Caco-2 (cell line): ENCODE measurements around the gene ERBB4. TPM values are rescaled to one million over a fixed set of nuclear protein-coding genes. Genes with fewer than 3 reads are reported as not detected.

Experiments used
- BruUV-seq: library from RNA; stranded (reverse); fragments of 400-500 nt; replicated peaks from 2 replicates; lab custom pipeline; 2021; lab: Mats Ljungman, UMichigan
- CTCF ChIA-PET: fragments of 300-600 bp; sonication (Branson Sonifier 250); formaldehyde crosslinking; loops from one replicate; lab custom pipeline; 2022; ENCODE audit warnings: antibody characterized with exemption; lab: Charles Lee
- POLR2A ChIA-PET: fragments of 300-600 bp; sonication (Branson Sonifier 250); formaldehyde crosslinking; loops from one replicate; lab custom pipeline; 2022; ENCODE audit warnings: antibody characterized with exemption; lab: Charles Lee
- DNase-seq, 2 experiments: peaks; one replicate each; pipeline versions ENCODE4 v3.0.0 to v3.0.0-alpha.2; 2020 to 2022
- H3K27me3 ChIP-seq: replicated peaks from 2 replicates; pipeline ENCODE4 v1.6.0; 2011; ENCODE audit warnings: low read length; ENCODE audit not compliant: control insufficient read depth, insufficient read depth
- H3K36me3 ChIP-seq: 2 replicates; pipeline ENCODE4 v1.5.1; 2011; ENCODE audit warnings: low read length; ENCODE audit not compliant: control insufficient read depth, insufficient read depth
- H3K4me1 ChIP-seq: fragments of 250-450 bp; sonication (Bioruptor Pico); 2 replicates; pipeline ENCODE4 v1.5.1; 2020; ENCODE audit warnings: mild to moderate bottlenecking
- H3K4me3 ChIP-seq: 2 replicates; pipeline ENCODE4 v1.5.1; 2011; ENCODE audit warnings: low read depth, mild to moderate bottlenecking, control low read depth, low read length
- H3K9me3 ChIP-seq: fragments of 250-450 bp; sonication (Bioruptor Pico); 2 replicates; pipeline ENCODE4 v1.5.1; 2020; ENCODE audit warnings: mild to moderate bottlenecking, moderate library complexity
- H3K27ac Mint-ChIP-seq: one replicate; pipeline ENCODE4 v1.8.0; 2022; ENCODE audit warnings: mixed read lengths; ENCODE audit not compliant: unreplicated experiment
- H3K27me3 Mint-ChIP-seq: one replicate; pipeline ENCODE4 v1.8.0; 2022; ENCODE audit warnings: mixed read lengths; ENCODE audit not compliant: insufficient read depth, unreplicated experiment
- H3K36me3 Mint-ChIP-seq: one replicate; pipeline ENCODE4 v1.8.0; 2022; ENCODE audit warnings: mild to moderate bottlenecking, mixed read lengths; ENCODE audit not compliant: insufficient read depth, unreplicated experiment
- H3K4me1 Mint-ChIP-seq: one replicate; pipeline ENCODE4 v1.8.0; 2022; ENCODE audit warnings: low read depth, mixed read lengths; ENCODE audit not compliant: unreplicated experiment
- H3K4me3 Mint-ChIP-seq: one replicate; pipeline ENCODE4 v1.8.0; 2022; ENCODE audit warnings: mild to moderate bottlenecking, moderate library complexity, mixed read lengths; ENCODE audit not compliant: unreplicated experiment
- H3K9me3 Mint-ChIP-seq: one replicate; pipeline ENCODE4 v1.8.0; 2022; ENCODE audit warnings: mixed read lengths; ENCODE audit not compliant: unreplicated experiment
- intact Hi-C: fragments of 100-400 bp; cut with micrococcal nuclease; formaldehyde crosslinking; loops from one replicate; pipeline ENCODE4 v1.10.0; 2022; ENCODE audit not compliant: unreplicated experiment
- total RNA-seq: library from RNA; stranded (reverse); gene quantifications from 2 replicates; pipeline ENCODE4 v1.2.3, GENCODE V29; 2022
- TF ChIP-seq, protein P1 (sequence below), 2 experiments: fragments of 200-600 bp in 1 of 2; IDR thresholded peaks; 1 replicate in 1 of 2; 2 replicates in 1 of 2; pipeline versions ENCODE4 v1.5.1 to v1.8.0; 2011 to 2022; ENCODE audit warnings: antibody characterized with exemption in 1 of 2, control low read depth in 1 of 2, inconsistent platforms in 1 of 2, low read depth in 1 of 2, low read length in 1 of 2, mild to moderate bottlenecking in 1 of 2, moderate library complexity in 1 of 2; ENCODE audit not compliant: insufficient read depth in 1 of 2, severe bottlenecking in 1 of 2, unreplicated experiment in 1 of 2

ERBB4 gene
- total RNA-seq, 1 experiment from 2014 or later = not detected

- Mint-ChIP-seq H3K9me3 (no peaks in the 10 kb centered on the region), H3K36me3 (no peaks in the 10 kb centered on the region), H3K27ac (no peak overlapping the region), H3K4me3 (no peak overlapping the region), H3K4me1 (no peaks in the 10 kb centered on the region), H3K27me3 (peaks cover 2% of the 10 kb centered on the region)
- intact Hi-C loops = no loop called here
- Histone ChIP-seq H3K4me1 (no peaks in the 10 kb centered on the region), H3K9me3 (no peaks in the 10 kb centered on the region), H3K4me3 (no peak overlapping the region), H3K27me3 (no peaks in the 10 kb centered on the region), H3K36me3 (no peaks in the 10 kb centered on the region)
- ChIA-PET POLR2A (no interaction called here), CTCF (interaction anchor here (0.8 kb wide), 1 partner anchor 343 kb away, joined by 3 read pairs; no protein-coding TSS in a partner anchor)
- DNase-seq = no peak
- BruUV-seq = no TSS peak
- TF ChIP-seq, protein P1, sequence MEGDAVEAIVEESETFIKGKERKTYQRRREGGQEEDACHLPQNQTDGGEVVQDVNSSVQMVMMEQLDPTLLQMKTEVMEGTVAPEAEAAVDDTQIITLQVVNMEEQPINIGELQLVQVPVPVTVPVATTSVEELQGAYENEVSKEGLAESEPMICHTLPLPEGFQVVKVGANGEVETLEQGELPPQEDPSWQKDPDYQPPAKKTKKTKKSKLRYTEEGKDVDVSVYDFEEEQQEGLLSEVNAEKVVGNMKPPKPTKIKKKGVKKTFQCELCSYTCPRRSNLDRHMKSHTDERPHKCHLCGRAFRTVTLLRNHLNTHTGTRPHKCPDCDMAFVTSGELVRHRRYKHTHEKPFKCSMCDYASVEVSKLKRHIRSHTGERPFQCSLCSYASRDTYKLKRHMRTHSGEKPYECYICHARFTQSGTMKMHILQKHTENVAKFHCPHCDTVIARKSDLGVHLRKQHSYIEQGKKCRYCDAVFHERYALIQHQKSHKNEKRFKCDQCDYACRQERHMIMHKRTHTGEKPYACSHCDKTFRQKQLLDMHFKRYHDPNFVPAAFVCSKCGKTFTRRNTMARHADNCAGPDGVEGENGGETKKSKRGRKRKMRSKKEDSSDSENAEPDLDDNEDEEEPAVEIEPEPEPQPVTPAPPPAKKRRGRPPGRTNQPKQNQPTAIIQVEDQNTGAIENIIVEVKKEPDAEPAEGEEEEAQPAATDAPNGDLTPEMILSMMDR (IDR thresholded peaks at IDR 0.05; ENCODE audit: insufficient read depth in 1 of 2, low read depth in 1 of 2, low read length in 1 of 2, severe bottlenecking in 1 of 2, unreplicated experiment in 1 of 2) = peak in 1 of 2 experiments; percentile 16
These were observed 360.9 kb downstream of the ERBB4 start for GRCh38 chr2:212177724-212178123.

DNA sequence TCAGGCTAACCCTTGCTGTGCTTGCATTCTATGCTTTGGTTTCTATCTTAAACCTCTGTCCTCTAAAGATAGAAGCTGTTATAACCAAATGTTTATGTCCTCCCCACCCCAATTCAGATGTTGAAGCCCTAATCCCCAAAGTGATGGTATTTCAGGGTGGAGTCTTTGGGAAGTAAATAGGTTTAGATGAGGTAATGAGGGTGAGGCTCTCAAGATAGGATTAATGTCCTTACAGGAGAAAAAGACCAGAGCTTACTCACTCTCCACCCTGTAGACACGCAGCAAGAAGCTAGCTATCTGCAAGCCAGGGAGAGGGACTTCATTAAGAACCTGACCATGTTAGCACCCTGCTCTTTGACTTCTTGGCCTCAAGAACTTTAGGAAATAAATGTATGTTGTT, 362.5 kb downstream of the ERBB4 start:
- ChIA-PET CTCF (no interaction called here), POLR2A (no interaction called here)
- intact Hi-C loops = no loop called here
- TF ChIP-seq, protein P1 (IDR thresholded peaks at IDR 0.05; ENCODE audit: insufficient read depth in 1 of 2, low read depth in 1 of 2, low read length in 1 of 2, severe bottlenecking in 1 of 2, unreplicated experiment in 1 of 2) = no peak
- no peak overlapping the region for H3K27ac Mint-ChIP-seq
- Histone ChIP-seq H3K27me3 (no peaks in the 10 kb centered on the region), H3K4me1 (no peaks in the 10 kb centered on the region), H3K4me3 (no peak overlapping the region), H3K9me3 (peaks cover 3% of the 10 kb centered on the region; the same call in 1 of the 2 replicates), H3K36me3 (no peaks in the 10 kb centered on the region)
- DNase-seq = no peak
- H3K36me3 Mint-ChIP-seq = no peaks in the 10 kb centered on the region
- no peaks in the 10 kb centered on the region for H3K9me3 Mint-ChIP-seq
- no peaks in the 10 kb centered on the region for H3K4me1 Mint-ChIP-seq
- no peak overlapping the region for H3K4me3 Mint-ChIP-seq
- H3K27me3 Mint-ChIP-seq = peaks cover 2% of the 10 kb centered on the region
- no TSS peak for BruUV-seq

- H3K4me1 ChIP-seq = no peaks in the 10 kb centered on the region
- TF ChIP-seq, protein P1 (IDR thresholded peaks at IDR 0.05; ENCODE audit: insufficient read depth in 1 of 2, low read depth in 1 of 2, low read length in 1 of 2, severe bottlenecking in 1 of 2, unreplicated experiment in 1 of 2) = no peak
- no peaks in the 10 kb centered on the region for H3K27me3 ChIP-seq
- no peaks in the 10 kb centered on the region for H3K36me3 ChIP-seq
- Mint-ChIP-seq H3K4me1 (no peaks in the 10 kb centered on the region), H3K4me3 (no peak overlapping the region), H3K27ac (no peak overlapping the region), H3K36me3 (no peaks in the 10 kb centered on the region), H3K9me3 (peaks cover 9% of the 10 kb centered on the region), H3K27me3 (peaks cover 2% of the 10 kb centered on the region)
- ChIA-PET POLR2A (no interaction called here), CTCF (no interaction called here)
- no TSS peak for BruUV-seq
- intact Hi-C loops = no loop called here
- DNase-seq = no peak
- no peak overlapping the region for H3K4me3 ChIP-seq
- peaks cover 7% of the 10 kb centered on the region for H3K9me3 ChIP-seq
These were observed 364.7 kb downstream of the ERBB4 start for GRCh38 chr2:212173756-212174510.
